ENCODE data around the gene C7orf25. TPM values are rescaled to one million over a fixed set of nuclear protein-coding genes. Genes with fewer than 3 reads are reported as not detected.

The C7orf25 gene
- total RNA-seq, 1 experiment from 2014 or later = 2.7 TPM

DNA sequence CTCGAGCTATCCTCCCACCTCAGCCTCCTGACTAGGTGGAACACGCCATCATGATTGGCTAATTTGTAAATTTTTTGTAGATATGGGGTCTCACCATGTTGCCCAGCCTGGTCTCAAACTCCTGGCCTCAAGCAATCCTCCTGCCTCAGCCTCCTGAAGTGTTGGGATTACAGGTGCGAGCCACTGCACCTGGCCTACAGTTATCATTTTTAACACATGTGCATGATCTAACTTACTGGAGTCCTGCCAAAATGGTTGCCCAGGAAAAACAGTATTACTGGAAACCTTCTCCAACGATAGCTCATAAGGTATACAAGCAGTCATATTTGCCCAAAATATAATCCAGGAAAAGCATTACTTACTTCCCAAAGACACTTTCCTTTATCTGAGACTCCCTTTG is 40.5 kb upstream of the C7orf25 start:
- no peaks in the 10 kb centered on the region for H3K27me3 ChIP-seq (replicated peaks; ENCODE audit: control insufficient read depth, insufficient read depth, low read length)
- H3K36me3 ChIP-seq (ENCODE audit: control insufficient read depth, insufficient read depth, low read length) = no peaks in the 10 kb centered on the region
- no peaks in the 10 kb centered on the region for H3K36me3 Mint-ChIP-seq (ENCODE audit: insufficient read depth, unreplicated experiment)
- intact Hi-C loops (cut with micrococcal nuclease; ENCODE audit: unreplicated experiment) = no loop called here
- no peak overlapping the region for H3K27ac Mint-ChIP-seq (ENCODE audit: unreplicated experiment)
- no TSS peak for BruUV-seq (replicated peaks)
- H3K4me3 Mint-ChIP-seq (ENCODE audit: unreplicated experiment) = no peak overlapping the region
- TF ChIP-seq, protein P1, sequence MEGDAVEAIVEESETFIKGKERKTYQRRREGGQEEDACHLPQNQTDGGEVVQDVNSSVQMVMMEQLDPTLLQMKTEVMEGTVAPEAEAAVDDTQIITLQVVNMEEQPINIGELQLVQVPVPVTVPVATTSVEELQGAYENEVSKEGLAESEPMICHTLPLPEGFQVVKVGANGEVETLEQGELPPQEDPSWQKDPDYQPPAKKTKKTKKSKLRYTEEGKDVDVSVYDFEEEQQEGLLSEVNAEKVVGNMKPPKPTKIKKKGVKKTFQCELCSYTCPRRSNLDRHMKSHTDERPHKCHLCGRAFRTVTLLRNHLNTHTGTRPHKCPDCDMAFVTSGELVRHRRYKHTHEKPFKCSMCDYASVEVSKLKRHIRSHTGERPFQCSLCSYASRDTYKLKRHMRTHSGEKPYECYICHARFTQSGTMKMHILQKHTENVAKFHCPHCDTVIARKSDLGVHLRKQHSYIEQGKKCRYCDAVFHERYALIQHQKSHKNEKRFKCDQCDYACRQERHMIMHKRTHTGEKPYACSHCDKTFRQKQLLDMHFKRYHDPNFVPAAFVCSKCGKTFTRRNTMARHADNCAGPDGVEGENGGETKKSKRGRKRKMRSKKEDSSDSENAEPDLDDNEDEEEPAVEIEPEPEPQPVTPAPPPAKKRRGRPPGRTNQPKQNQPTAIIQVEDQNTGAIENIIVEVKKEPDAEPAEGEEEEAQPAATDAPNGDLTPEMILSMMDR (IDR thresholded peaks at IDR 0.05; ENCODE audit: insufficient read depth in 1 of 2, low read depth in 1 of 2, low read length in 1 of 2, severe bottlenecking in 1 of 2, unreplicated experiment in 1 of 2) = no peak
- H3K4me1 ChIP-seq = no peaks in the 10 kb centered on the region
- H3K9me3 ChIP-seq = no peaks in the 10 kb centered on the region
- no peak overlapping the region for H3K4me3 ChIP-seq (ENCODE audit: low read depth, low read length)
- no peaks in the 10 kb centered on the region for H3K9me3 Mint-ChIP-seq (ENCODE audit: unreplicated experiment)
- no peak for DNase-seq
- POLR2A ChIA-PET = no interaction called here
- H3K27me3 Mint-ChIP-seq (ENCODE audit: insufficient read depth, unreplicated experiment) = no peaks in the 10 kb centered on the region
- H3K4me1 Mint-ChIP-seq (ENCODE audit: low read depth, unreplicated experiment) = no peaks in the 10 kb centered on the region
- CTCF ChIA-PET = no interaction called here

DNA sequence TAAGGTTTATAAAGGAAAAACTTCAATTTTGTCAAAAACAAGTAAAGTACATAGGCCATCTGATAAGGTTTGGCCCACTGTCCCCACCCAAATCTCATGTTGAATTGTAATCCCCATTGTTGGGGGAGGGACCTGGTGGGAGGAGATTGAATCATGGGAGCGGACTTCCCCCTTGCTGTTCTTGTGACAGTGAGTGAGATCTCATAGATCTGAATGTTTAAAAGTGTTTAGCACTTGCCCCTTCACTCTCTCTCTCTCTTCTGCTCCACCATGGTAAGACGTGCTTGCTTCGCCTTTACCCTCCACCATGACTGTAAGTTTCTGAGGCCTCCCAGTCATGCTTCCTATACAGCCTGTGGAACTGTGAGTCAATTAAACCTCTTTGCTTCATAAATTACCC is 38.5 kb upstream of the C7orf25 start:
- H3K4me1 ChIP-seq = no peaks in the 10 kb centered on the region
- H3K27me3 ChIP-seq (replicated peaks; ENCODE audit: control insufficient read depth, insufficient read depth, low read length) = no peaks in the 10 kb centered on the region
- ChIA-PET POLR2A (no interaction called here), CTCF (no interaction called here)
- no peaks in the 10 kb centered on the region for H3K9me3 ChIP-seq
- H3K36me3 Mint-ChIP-seq (ENCODE audit: insufficient read depth, unreplicated experiment) = no peaks in the 10 kb centered on the region
- no peak overlapping the region for H3K4me3 ChIP-seq (ENCODE audit: low read depth, low read length)
- intact Hi-C loops (cut with micrococcal nuclease; ENCODE audit: unreplicated experiment) = no loop called here
- H3K36me3 ChIP-seq (ENCODE audit: control insufficient read depth, insufficient read depth, low read length) = no peaks in the 10 kb centered on the region
- no peaks in the 10 kb centered on the region for H3K27me3 Mint-ChIP-seq (ENCODE audit: insufficient read depth, unreplicated experiment)
- TF ChIP-seq, protein P1 (IDR thresholded peaks at IDR 0.05; ENCODE audit: insufficient read depth in 1 of 2, low read depth in 1 of 2, low read length in 1 of 2, severe bottlenecking in 1 of 2, unreplicated experiment in 1 of 2) = no peak
- H3K9me3 Mint-ChIP-seq (ENCODE audit: unreplicated experiment) = no peaks in the 10 kb centered on the region
- no TSS peak for BruUV-seq (replicated peaks)
- H3K4me1 Mint-ChIP-seq (ENCODE audit: low read depth, unreplicated experiment) = no peaks in the 10 kb centered on the region
- no peak overlapping the region for H3K4me3 Mint-ChIP-seq (ENCODE audit: unreplicated experiment)
- H3K27ac Mint-ChIP-seq (ENCODE audit: unreplicated experiment) = no peak overlapping the region
- no peak for DNase-seq

DNA sequence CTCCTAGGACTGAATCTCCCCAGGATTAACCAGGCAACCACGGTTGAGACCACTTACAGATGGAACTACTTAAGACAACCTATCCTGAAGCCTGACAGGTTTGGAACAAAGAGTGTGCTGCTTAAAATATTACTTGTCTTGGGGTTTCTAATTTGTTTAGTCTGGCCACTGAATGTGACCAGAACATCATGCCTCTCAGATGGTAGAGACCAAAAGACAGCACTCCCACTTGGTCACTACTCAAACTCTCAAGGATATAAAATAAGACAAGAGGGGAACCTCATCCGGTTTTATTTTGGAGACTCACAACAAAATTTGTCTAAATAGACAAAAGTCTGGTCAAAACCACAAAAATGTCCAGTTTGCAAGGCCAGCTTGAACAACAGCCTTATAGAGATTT is 35.7 kb upstream of the C7orf25 start:
- Histone ChIP-seq H3K4me1 (no peaks in the 10 kb centered on the region), H3K27me3 (replicated peaks; ENCODE audit: control insufficient read depth, insufficient read depth, low read length) (no peaks in the 10 kb centered on the region), H3K4me3 (ENCODE audit: low read depth, low read length) (no peak overlapping the region), H3K36me3 (ENCODE audit: control insufficient read depth, insufficient read depth, low read length) (no peaks in the 10 kb centered on the region), H3K9me3 (no peaks in the 10 kb centered on the region)
- Mint-ChIP-seq H3K27me3 (ENCODE audit: insufficient read depth, unreplicated experiment) (no peaks in the 10 kb centered on the region), H3K9me3 (ENCODE audit: unreplicated experiment) (no peaks in the 10 kb centered on the region), H3K4me1 (ENCODE audit: low read depth, unreplicated experiment) (no peaks in the 10 kb centered on the region), H3K4me3 (ENCODE audit: unreplicated experiment) (no peak overlapping the region), H3K36me3 (ENCODE audit: insufficient read depth, unreplicated experiment) (no peaks in the 10 kb centered on the region), H3K27ac (ENCODE audit: unreplicated experiment) (no peak overlapping the region)
- no TSS peak for BruUV-seq (replicated peaks)
- DNase-seq = no peak
- intact Hi-C loops (cut with micrococcal nuclease; ENCODE audit: unreplicated experiment) = no loop called here
- TF ChIP-seq, protein P1 (IDR thresholded peaks at IDR 0.05; ENCODE audit: insufficient read depth in 1 of 2, low read depth in 1 of 2, low read length in 1 of 2, severe bottlenecking in 1 of 2, unreplicated experiment in 1 of 2) = no peak
- CTCF ChIA-PET = no interaction called here
- POLR2A ChIA-PET = no interaction called here
